Measurements from ENCODE around the gene STK36. TPM values are rescaled to one million over a fixed set of nuclear protein-coding genes. Genes with fewer than 3 reads are reported as not detected.

The STK36 gene
- total RNA-seq, 1 experiment from 2014 or later: 20.7 TPM

- no peak overlapping the region for H3K27ac Mint-ChIP-seq (ENCODE audit: low read depth, unreplicated experiment)
- no peak for TF ChIP-seq CTCF (IDR thresholded peaks at IDR 0.05; ENCODE audit: unreplicated experiment)
- ChIA-PET CTCF (interaction anchor here (0.7 to 2.9 kb wide), 5 partner anchors 13 to 176 kb away, joined by 3 to 28 read pairs (median 3); partner anchors contain the start of gene TTLL4), POLR2A (interaction anchor here (0.7 to 2.7 kb wide), 3 partner anchors 9 to 97 kb away, joined by 3 to 17 read pairs (median 3); no protein-coding TSS in a partner anchor)
- BruUV-seq (replicated peaks): no TSS peak
- DNase-seq (ENCODE audit: unreplicated experiment): no peak
- H3K27me3 Mint-ChIP-seq (ENCODE audit: insufficient read depth, unreplicated experiment): no peaks in the 10 kb centered on the region
- peaks cover 19% of the 10 kb centered on the region for H3K36me3 Mint-ChIP-seq (ENCODE audit: insufficient read depth, unreplicated experiment)
- H3K4me1 Mint-ChIP-seq (ENCODE audit: insufficient read depth, unreplicated experiment): peaks cover 21% of the 10 kb centered on the region
- H3K9me3 Mint-ChIP-seq (ENCODE audit: unreplicated experiment): peaks cover 12% of the 10 kb centered on the region
- intact Hi-C loops (cut with micrococcal nuclease): no loop called here
- H3K4me3 Mint-ChIP-seq (ENCODE audit: unreplicated experiment): no peak overlapping the region
These were observed 51.2 kb downstream of the STK36 start for GRCh38 chr2:218722876-218723785.

GRCh38 chr2:218726004-218726574 lies 54.2 kb downstream of the STK36 start:
- no peak for DNase-seq (ENCODE audit: unreplicated experiment)
- Mint-ChIP-seq H3K27ac (ENCODE audit: low read depth, unreplicated experiment) (no peak overlapping the region), H3K4me1 (ENCODE audit: insufficient read depth, unreplicated experiment) (peaks cover 15% of the 10 kb centered on the region), H3K36me3 (ENCODE audit: insufficient read depth, unreplicated experiment) (peaks cover 9% of the 10 kb centered on the region), H3K27me3 (ENCODE audit: insufficient read depth, unreplicated experiment) (no peaks in the 10 kb centered on the region), H3K9me3 (ENCODE audit: unreplicated experiment) (peaks cover 12% of the 10 kb centered on the region), H3K4me3 (ENCODE audit: unreplicated experiment) (no peak overlapping the region)
- POLR2A ChIA-PET: interaction anchor here (1.1 kb wide), 1 partner anchor 15 kb away, joined by 4 read pairs; no protein-coding TSS in a partner anchor
- no TSS peak for BruUV-seq (replicated peaks)
- no peak for TF ChIP-seq CTCF (IDR thresholded peaks at IDR 0.05; ENCODE audit: unreplicated experiment)
- CTCF ChIA-PET: interaction anchor here (0.6 to 2.5 kb wide), 6 partner anchors 12 to 173 kb away, joined by 3 to 14 read pairs (median 4); partner anchors contain the start of gene TTLL4
- intact Hi-C loops (cut with micrococcal nuclease): no loop called here

- no TSS peak for BruUV-seq (replicated peaks)
- peak; percentile 40 for DNase-seq (ENCODE audit: unreplicated experiment)
- H3K4me1 Mint-ChIP-seq (ENCODE audit: insufficient read depth, unreplicated experiment): peaks cover 21% of the 10 kb centered on the region
- H3K4me3 Mint-ChIP-seq (ENCODE audit: unreplicated experiment): no peak overlapping the region
- intact Hi-C loops (cut with micrococcal nuclease): loop anchor here (1.0 kb wide), 1 partner anchor 120 kb away; no protein-coding TSS in a partner anchor
- peak; percentile 48 for TF ChIP-seq CTCF (IDR thresholded peaks at IDR 0.05; ENCODE audit: unreplicated experiment)
- H3K27me3 Mint-ChIP-seq (ENCODE audit: insufficient read depth, unreplicated experiment): no peaks in the 10 kb centered on the region
- peaks cover 12% of the 10 kb centered on the region for H3K9me3 Mint-ChIP-seq (ENCODE audit: unreplicated experiment)
- CTCF ChIA-PET: interaction anchor here (0.5 to 2.5 kb wide), 14 partner anchors 8 to 1675 kb away, joined by 3 to 14 read pairs (median 3); partner anchors contain the start of genes TTLL4 and WNT6
- peaks cover 9% of the 10 kb centered on the region for H3K36me3 Mint-ChIP-seq (ENCODE audit: insufficient read depth, unreplicated experiment)
- POLR2A ChIA-PET: no interaction called here
- no peak overlapping the region for H3K27ac Mint-ChIP-seq (ENCODE audit: low read depth, unreplicated experiment)
These were observed 55.7 kb downstream of the STK36 start for GRCh38 chr2:218727502-218728165.

Measured in MCF 10A (cell line).